ENCODE data around the gene COL5A1.

Gene COL5A1

GRCh38 chr9:134830926-134831720 lies 189.5 kb downstream of the COL5A1 start:
- no peak for TF ChIP-seq POU6F1 (CRISPR knock-in tag; IDR thresholded peaks at IDR 0.05; ENCODE audit: borderline replicate concordance, low read depth)
- ATAC-seq: no peak

- no peak for ATAC-seq
These were observed 190.9 kb downstream of the COL5A1 start for GRCh38 chr9:134832471-134832870.

GRCh38 chr9:134833294-134833880 lies 191.8 kb downstream of the COL5A1 start:
- TF ChIP-seq ZNF565 (CRISPR knock-in tag; conservative IDR thresholded peaks at IDR 0.05; ENCODE audit: low read depth): no peak
- TF ChIP-seq SNAI2 (CRISPR knock-in tag; IDR thresholded peaks at IDR 0.05): no peak
- TF ChIP-seq ZFP30 (CRISPR knock-in tag; IDR thresholded peaks at IDR 0.05): no peak
- TF ChIP-seq ZNF8 (CRISPR knock-in tag; IDR thresholded peaks at IDR 0.05): no peak
- TF ChIP-seq BACH2 (CRISPR knock-in tag; IDR thresholded peaks at IDR 0.05; ENCODE audit: borderline replicate concordance): no peak
- no peak for TF ChIP-seq ZFP3 (CRISPR knock-in tag; IDR thresholded peaks at IDR 0.05)
- TF ChIP-seq PPARA (CRISPR knock-in tag; IDR thresholded peaks at IDR 0.05; ENCODE audit: borderline replicate concordance): no peak
- no peak for TF ChIP-seq GLIS3 (CRISPR knock-in tag; IDR thresholded peaks at IDR 0.05)

More at GRCh38 chr9:134832471-134832870, 190.9 kb downstream of the COL5A1 start:
- no peak for TF ChIP-seq TCF4 (CRISPR knock-in tag; IDR thresholded peaks at IDR 0.05; ENCODE audit: borderline replicate concordance)
- TF ChIP-seq ZNF8 (CRISPR knock-in tag; IDR thresholded peaks at IDR 0.05): no peak
- no peak for TF ChIP-seq ZC3H10 (CRISPR knock-in tag; IDR thresholded peaks at IDR 0.05)
- no peak for TF ChIP-seq GLIS3 (CRISPR knock-in tag; IDR thresholded peaks at IDR 0.05)
- TF ChIP-seq SNAI2 (CRISPR knock-in tag; IDR thresholded peaks at IDR 0.05): no peak
- no peak for TF ChIP-seq TOX (CRISPR knock-in tag; IDR thresholded peaks at IDR 0.05; ENCODE audit: borderline replicate concordance)
- TF ChIP-seq POU6F1 (CRISPR knock-in tag; IDR thresholded peaks at IDR 0.05; ENCODE audit: borderline replicate concordance, low read depth): no peak

GRCh38 chr9:134834217-134834956 lies 192.8 kb downstream of the COL5A1 start:
- ATAC-seq: no peak; the same call in 2 of the 3 replicates
- TF ChIP-seq RARB (CRISPR knock-in tag; IDR thresholded peaks at IDR 0.05) (no peak), ZNF70 (CRISPR knock-in tag; IDR thresholded peaks at IDR 0.05) (no peak), CREB5 (CRISPR knock-in tag; IDR thresholded peaks at IDR 0.05; ENCODE audit: low read depth) (no peak), TOX (CRISPR knock-in tag; IDR thresholded peaks at IDR 0.05; ENCODE audit: borderline replicate concordance) (no peak), PPARA (CRISPR knock-in tag; IDR thresholded peaks at IDR 0.05; ENCODE audit: borderline replicate concordance) (no peak), OSR1 (CRISPR knock-in tag; IDR thresholded peaks at IDR 0.05) (no peak), ZNF8 (CRISPR knock-in tag; IDR thresholded peaks at IDR 0.05) (no peak), TCF4 (CRISPR knock-in tag; IDR thresholded peaks at IDR 0.05; ENCODE audit: borderline replicate concordance) (no peak), ISL1 (CRISPR knock-in tag; IDR thresholded peaks at IDR 0.05) (no peak), POU6F1 (CRISPR knock-in tag; IDR thresholded peaks at IDR 0.05; ENCODE audit: borderline replicate concordance, low read depth) (no peak), ARNTL (CRISPR knock-in tag; IDR thresholded peaks at IDR 0.05; ENCODE audit: borderline replicate concordance, low read depth) (no peak), SNAI2 (CRISPR knock-in tag; IDR thresholded peaks at IDR 0.05) (no peak), ESRRG (CRISPR knock-in tag; IDR thresholded peaks at IDR 0.05) (no peak)

More at GRCh38 chr9:134833294-134833880, 191.8 kb downstream of the COL5A1 start:
- ATAC-seq: no peak

Measured in SK-N-SH treated with all-trans-retinoic acid at 6 μM for 48 hours (cell line).